Endothelial cell of umbilical vein (primary cell): ENCODE data around the gene OOSP2. TPM values are rescaled to one million over a fixed set of nuclear protein-coding genes. Genes with fewer than 3 reads are reported as not detected.
"Not testable (repeated sequence)": the region's sequence is repeated elsewhere in the genome, so short reads cannot be mapped to it uniquely, and the experiment has no call there.

Experiments used
- BruUV-seq: library from RNA; stranded (reverse); fragments of 400-500 nt; replicated peaks from 2 replicates; lab custom pipeline; 2021; lab: Mats Ljungman, UMichigan
- CTCF ChIA-PET: fragments of 300-600, 350-600 bp; sonication (Branson Sonifier 250); formaldehyde crosslinking; loops from one replicate; lab custom pipeline; 2021; ENCODE audit warnings: antibody characterized with exemption, inconsistent platforms; lab: Charles Lee
- POLR2A ChIA-PET: fragments of 300-600, 350-600 bp; sonication (Branson Sonifier 250); formaldehyde crosslinking; loops from one replicate; lab custom pipeline; 2021; ENCODE audit warnings: antibody characterized with exemption, inconsistent platforms; lab: Charles Lee
- DNase-seq: peaks from one replicate; pipeline ENCODE4 v3.0.0-alpha.2; 2011; ENCODE audit warnings: low read depth, low spot score
- FAIRE-seq: peaks from 2 replicates; lab custom pipeline; 2011; peaks lifted over from hg19 to GRCh38; lab: Jason Lieb, UNC
- H2AFZ ChIP-seq: 2 replicates; pipeline ENCODE4 v1.6.0; 2012; ENCODE audit warnings: low read depth, low read length, control low read depth, inconsistent platforms
- H3K27ac ChIP-seq: 2 replicates; pipeline ENCODE4 v1.5.1; 2011; ENCODE audit warnings: low read depth, mild to moderate bottlenecking, control low read depth, low read length, moderate library complexity; ENCODE audit not compliant: insufficient read depth
- H3K27me3 ChIP-seq, 2 experiments: 2 replicates each; pipeline versions ENCODE4 v1.6.0 to v1.6.1; 2011; ENCODE audit warnings: low read length in 2 of 2, mixed read lengths in 1 of 2; ENCODE audit not compliant: control insufficient read depth in 2 of 2, insufficient read depth in 2 of 2
- H3K36me3 ChIP-seq, 2 experiments: 2 replicates in 1 of 2; 3 replicates in 1 of 2; pipeline ENCODE4 v1.5.1; 2011; ENCODE audit warnings: low read length in 2 of 2, mild to moderate bottlenecking in 1 of 2, moderate library complexity in 1 of 2; ENCODE audit not compliant: control insufficient read depth in 2 of 2, insufficient read depth in 2 of 2; ENCODE audit errors: extremely low read depth in 1 of 2
- H3K4me1 ChIP-seq: 3 replicates; pipeline ENCODE4 v1.5.1; 2011; ENCODE audit warnings: mild to moderate bottlenecking, low read length; ENCODE audit not compliant: control insufficient read depth, insufficient read depth; ENCODE audit errors: extremely low read depth
- H3K4me2 ChIP-seq: 2 replicates; pipeline ENCODE4 v1.6.1; 2011; ENCODE audit warnings: low read length, control low read depth, mixed read lengths; ENCODE audit not compliant: insufficient read depth
- H3K4me3 ChIP-seq, 3 experiments: fragments of 200-600 bp in 1 of 3; sonication (generic), shearing (Covaris generic) in 1 of 3; replicated peaks in 1 of 3; 2 replicates each; pipeline ENCODE4 v1.5.1; 2011 to 2016; ENCODE audit warnings: control low read depth in 3 of 3, low read length in 3 of 3, mild to moderate bottlenecking in 2 of 3, inconsistent platforms in 1 of 3, low read depth in 1 of 3, moderate library complexity in 1 of 3; ENCODE audit not compliant: insufficient read depth in 1 of 3
- H3K79me2 ChIP-seq: 2 replicates; pipeline ENCODE4 v1.6.0; 2012; ENCODE audit warnings: low read length, inconsistent platforms; ENCODE audit not compliant: control insufficient read depth, insufficient read depth
- H3K9ac ChIP-seq: replicated peaks from 2 replicates; pipeline ENCODE3; 2011; ENCODE audit warnings: low read length, control low read depth; ENCODE audit not compliant: insufficient read depth; ENCODE audit errors: extremely low read depth
- H3K9me1 ChIP-seq: replicated peaks from 3 replicates; pipeline ENCODE4 v1.6.0; 2011; ENCODE audit warnings: mild to moderate bottlenecking, low read length; ENCODE audit not compliant: control insufficient read depth, insufficient read depth; ENCODE audit errors: extremely low read depth
- H3K9me3 ChIP-seq: replicated peaks from 2 replicates; pipeline ENCODE4 v1.5.1; 2012; ENCODE audit warnings: low read length, inconsistent platforms; ENCODE audit not compliant: control insufficient read depth, insufficient read depth
- H4K20me1 ChIP-seq: replicated peaks from 2 replicates; pipeline ENCODE3; 2011; ENCODE audit warnings: mild to moderate bottlenecking, low read length; ENCODE audit not compliant: control insufficient read depth, insufficient read depth; ENCODE audit errors: extremely low read depth
- EZH2 ChIP-seq: IDR thresholded peaks from 2 replicates; pipeline ENCODE4 v1.6.1; 2012; ENCODE audit warnings: borderline replicate concordance, low read depth, mild to moderate bottlenecking, moderate library complexity, low read length, inconsistent platforms; ENCODE audit not compliant: severe bottlenecking
- FOS ChIP-seq: IDR thresholded peaks from 2 replicates; pipeline ENCODE4 v1.6.1; 2011; ENCODE audit warnings: mild to moderate bottlenecking, low read length, moderate library complexity, borderline replicate concordance; ENCODE audit not compliant: insufficient read depth
- GATA2 ChIP-seq: IDR thresholded peaks from 2 replicates; pipeline ENCODE4 v1.7.0; 2011; ENCODE audit warnings: low read depth, mild to moderate bottlenecking, moderate library complexity, mixed read lengths, low read length; ENCODE audit not compliant: insufficient read length, insufficient read depth
- JUN ChIP-seq: IDR thresholded peaks from 2 replicates; pipeline ENCODE4 v1.6.1; 2011; ENCODE audit warnings: borderline replicate concordance, low read depth; ENCODE audit not compliant: insufficient read length, insufficient read depth
- MAX ChIP-seq: IDR thresholded peaks from 2 replicates; pipeline ENCODE4 v1.6.1; 2011; ENCODE audit not compliant: insufficient read depth, insufficient read length
- MYC ChIP-seq: IDR thresholded peaks from one replicate; pipeline ENCODE4 v1.6.1; 2011; ENCODE audit warnings: mild to moderate bottlenecking, low read depth, low read length
- POLR2A ChIP-seq: IDR thresholded peaks from 2 replicates; pipeline ENCODE4 v1.6.1; 2012; ENCODE audit warnings: low read depth, mild to moderate bottlenecking, control low read depth, low read length
- POLR2AphosphoS5 ChIP-seq: IDR thresholded peaks from 2 replicates; pipeline ENCODE4 v1.6.1; 2012; ENCODE audit warnings: low read depth, mild to moderate bottlenecking, control low read depth, low read length, moderate library complexity; ENCODE audit not compliant: insufficient read depth
- dilution Hi-C: fragments of 300-500 bp; cut with MboI; formaldehyde crosslinking; loops from one replicate; pipeline ENCODE4 v1.15.0; 2019; ENCODE audit warnings: low sequenced_read_pairs; ENCODE audit not compliant: extremely low pct_ligation_motif_present
- intact Hi-C: fragments of 100-400 bp; cut with micrococcal nuclease; formaldehyde crosslinking; loops from one replicate; pipeline ENCODE4 v1.10.0; 2022
- polyA plus RNA-seq, 4 experiments: library from polyadenylated mRNA; depleted of rRNA in 3 of 4; stranded (reverse) in 3 of 4; unstranded in 1 of 4; fragments of >200 nt; gene quantifications; 2 replicates each; pipeline versions ENCODE4 v1.2.1 to v1.2.3, GENCODE V29; 2011 to 2012; ENCODE audit warnings: missing spikeins in 1 of 4
- total RNA-seq: library from RNA; stranded (reverse); gene quantifications from 2 replicates; pipeline ENCODE4 v1.2.3, GENCODE V29; 2021
- TF ChIP-seq, protein P1 (sequence below), 2 donors: IDR thresholded peaks; 1 replicate in 1 of 2; 2 replicates in 1 of 2; pipeline ENCODE4 v1.5.1; 2011; ENCODE audit warnings: low read length in 2 of 2, mild to moderate bottlenecking in 2 of 2, moderate library complexity in 2 of 2, control low read depth in 1 of 2, inconsistent platforms in 1 of 2, low read depth in 1 of 2; ENCODE audit not compliant: insufficient read depth in 1 of 2; ENCODE audit errors: extremely low read depth in 1 of 2

Gene OOSP2
- total and polyA plus RNA-seq, 2 donors (not counting 3 experiments of a cell fraction or from before 2014, with no cell fraction given), result not detected

- Histone ChIP-seq H3K9me1 (no peaks in the 10 kb centered on the region), H3K9ac (no peak overlapping the region), H3K36me3 (no peaks in the 10 kb centered on the region), H3K27me3 (peaks cover 0 to 3% of the 10 kb centered on the region in 2 experiments), H3K9me3 (no peaks in the 10 kb centered on the region), H4K20me1 (no peaks in the 10 kb centered on the region), H3K4me2 (no peak overlapping the region), H2AFZ (no peak overlapping the region), H3K4me3 (no peak overlapping the region), H3K27ac (no peak overlapping the region), H3K79me2 (no peaks in the 10 kb centered on the region), H3K4me1 (no peaks in the 10 kb centered on the region)
- TF ChIP-seq MAX (no peak), GATA2 (no peak), POLR2AphosphoS5 (no peak), FOS (no peak), JUN (no peak), MYC (no peak), EZH2 (no peak), POLR2A (no peak)
- TF ChIP-seq, protein P1, sequence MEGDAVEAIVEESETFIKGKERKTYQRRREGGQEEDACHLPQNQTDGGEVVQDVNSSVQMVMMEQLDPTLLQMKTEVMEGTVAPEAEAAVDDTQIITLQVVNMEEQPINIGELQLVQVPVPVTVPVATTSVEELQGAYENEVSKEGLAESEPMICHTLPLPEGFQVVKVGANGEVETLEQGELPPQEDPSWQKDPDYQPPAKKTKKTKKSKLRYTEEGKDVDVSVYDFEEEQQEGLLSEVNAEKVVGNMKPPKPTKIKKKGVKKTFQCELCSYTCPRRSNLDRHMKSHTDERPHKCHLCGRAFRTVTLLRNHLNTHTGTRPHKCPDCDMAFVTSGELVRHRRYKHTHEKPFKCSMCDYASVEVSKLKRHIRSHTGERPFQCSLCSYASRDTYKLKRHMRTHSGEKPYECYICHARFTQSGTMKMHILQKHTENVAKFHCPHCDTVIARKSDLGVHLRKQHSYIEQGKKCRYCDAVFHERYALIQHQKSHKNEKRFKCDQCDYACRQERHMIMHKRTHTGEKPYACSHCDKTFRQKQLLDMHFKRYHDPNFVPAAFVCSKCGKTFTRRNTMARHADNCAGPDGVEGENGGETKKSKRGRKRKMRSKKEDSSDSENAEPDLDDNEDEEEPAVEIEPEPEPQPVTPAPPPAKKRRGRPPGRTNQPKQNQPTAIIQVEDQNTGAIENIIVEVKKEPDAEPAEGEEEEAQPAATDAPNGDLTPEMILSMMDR (IDR thresholded peaks at IDR 0.05; ENCODE audit: extremely low read depth in 1 of 2, insufficient read depth in 1 of 2, low read depth in 1 of 2, low read length in 2 of 2), result no peak
- ChIA-PET CTCF (no interaction called here), POLR2A (no interaction called here)
- DNase-seq, result no peak
- no peak for FAIRE-seq
- intact Hi-C loops (no loop called here), dilution Hi-C loops (no loop called here)
- BruUV-seq, result no TSS peak
Observed at GRCh38 chr11:60018058-60018457, 22.2 kb upstream of the OOSP2 start.

DNA sequence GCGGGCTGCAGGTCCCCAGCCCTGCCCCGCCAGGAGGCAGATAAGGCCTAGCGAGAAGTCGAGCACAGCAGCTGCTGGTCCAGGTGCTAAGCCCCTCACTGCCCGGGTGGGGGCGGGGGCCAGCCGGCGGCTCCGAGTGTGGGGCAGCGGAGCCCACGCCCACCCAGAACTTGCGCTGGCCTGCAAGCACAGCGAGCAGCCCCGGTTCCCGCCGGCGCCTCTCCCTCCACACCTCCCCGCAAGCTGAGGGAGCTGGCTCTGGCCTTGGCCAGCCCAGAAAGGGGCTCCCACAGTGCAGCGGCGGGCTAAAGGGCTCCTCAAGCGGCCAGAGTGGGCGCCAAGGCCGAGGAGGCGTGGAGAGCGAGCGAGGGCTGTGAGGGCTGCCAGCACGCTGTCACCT is 19.8 kb upstream of the OOSP2 start:
- FAIRE-seq, H3K9ac ChIP-seq, BruUV-seq, H3K27me3 ChIP-seq, dilution Hi-C loops, H3K27ac ChIP-seq, H3K9me3 ChIP-seq, H3K36me3 ChIP-seq, H3K79me2 ChIP-seq, H4K20me1 ChIP-seq, H2AFZ ChIP-seq, POLR2A ChIA-PET, H3K4me1 ChIP-seq, DNase-seq, H3K9me1 ChIP-seq, H3K4me2 ChIP-seq, H3K4me3 ChIP-seq: not testable (repeated sequence)
- CTCF ChIA-PET, result interaction anchor here (0.9 kb wide), 1 partner anchor 10 kb away, joined by 3 read pairs; no protein-coding TSS in a partner anchor
- intact Hi-C loops, result loop anchor here (10.0 kb wide), 1 partner anchor 804 kb away; no protein-coding TSS in a partner anchor
